ENCODE results near the gene MDM4.

GRCh38 chr1:204511366-204511765, 4.8 kb upstream of the MDM4 start:
- no peak for TF ChIP-seq POLR2A (IDR thresholded peaks at IDR 0.05; ENCODE audit: low read depth, low read length)
- TF ChIP-seq SPI1 (IDR thresholded peaks at IDR 0.05; ENCODE audit: low read depth, low read length) = no peak
- no peak for TF ChIP-seq POLR2AphosphoS5 (IDR thresholded peaks at IDR 0.05; ENCODE audit: low read depth, low read length)
- TF ChIP-seq TAF1 (IDR thresholded peaks at IDR 0.05; ENCODE audit: low read depth, low read length) = no peak
- no peak for TF ChIP-seq POU2F2 (IDR thresholded peaks at IDR 0.05; ENCODE audit: low read depth, low read length)

Data from GM12891 (cell line).